DOHH2 (cell line): Measurements from ENCODE around the gene TADA2B.

Experiments used
- H3F3A ChIP-seq: fragments of 200-600 bp; sonication (generic), shearing (Covaris generic); 2 replicates; pipeline ENCODE4 v1.6.0; 2016; ENCODE audit warnings: antibody characterized with exemption, mild to moderate bottlenecking; ENCODE audit not compliant: control insufficient read depth, insufficient read depth
- H3K27ac ChIP-seq: fragments of 200-600 bp; sonication (generic); 2 replicates; pipeline ENCODE4 v1.5.1; 2014; ENCODE audit warnings: low read depth, mild to moderate bottlenecking, low read length, moderate library complexity
- H3K27me3 ChIP-seq: fragments of 200-600 bp; sonication (generic); 2 replicates; pipeline ENCODE4 v1.6.1; 2014; ENCODE audit warnings: mild to moderate bottlenecking, low read length, mixed read lengths; ENCODE audit not compliant: control insufficient read depth
- H3K36me3 ChIP-seq: fragments of 200-600 bp; sonication (generic); 2 replicates; pipeline ENCODE4 v1.6.1; 2014; ENCODE audit warnings: mild to moderate bottlenecking, low read length, moderate library complexity, mixed read lengths; ENCODE audit not compliant: control insufficient read depth
- H3K4me1 ChIP-seq: fragments of 200-600 bp; sonication (generic); 2 replicates; pipeline ENCODE4 v1.6.1; 2014; ENCODE audit warnings: mild to moderate bottlenecking, low read length, mixed read lengths; ENCODE audit not compliant: control insufficient read depth
- H3K4me2 ChIP-seq: fragments of 200-600 bp; sonication (generic); 2 replicates; pipeline ENCODE4 v1.6.0; 2014; ENCODE audit warnings: mild to moderate bottlenecking, low read length, moderate library complexity
- H3K4me3 ChIP-seq: fragments of 200-600 bp; sonication (generic); 2 replicates; pipeline ENCODE4 v1.5.1; 2014; ENCODE audit warnings: mild to moderate bottlenecking, low read length, mixed read lengths
- H3K79me2 ChIP-seq: fragments of 200-600 bp; sonication (generic); 2 replicates; pipeline ENCODE4 v1.6.1; 2014; ENCODE audit warnings: mild to moderate bottlenecking, low read length, mixed read lengths; ENCODE audit not compliant: control insufficient read depth
- H3K9me2 ChIP-seq: fragments of 200-600 bp; sonication (generic); replicated peaks from 2 replicates; pipeline ENCODE4 v1.6.1; 2014; ENCODE audit warnings: mild to moderate bottlenecking, low read length, mixed read lengths; ENCODE audit not compliant: control insufficient read depth
- H3K9me3 ChIP-seq: fragments of 200-600 bp; sonication (generic); 2 replicates; pipeline ENCODE4 v1.6.1; 2014; ENCODE audit warnings: antibody characterized with exemption, low read length, mixed read lengths; ENCODE audit not compliant: control insufficient read depth, insufficient read depth
- H4K20me1 ChIP-seq: fragments of 200-600 bp; sonication (generic); 2 replicates; pipeline ENCODE4 v1.6.0; 2014; ENCODE audit warnings: low read depth, mild to moderate bottlenecking, antibody characterized with exemption, low read length, moderate library complexity; ENCODE audit not compliant: control insufficient read depth, insufficient read depth
- EZH2phosphoT487 ChIP-seq: fragments of 200-600 bp; sonication (generic); IDR thresholded peaks from 2 replicates; pipeline ENCODE4 v1.6.1; 2017; ENCODE audit warnings: borderline replicate concordance, mild to moderate bottlenecking, antibody characterized with exemption, low read length, moderate library complexity, mixed read lengths
- TF ChIP-seq, protein P1 (sequence below): fragments of 200-600 bp; sonication (generic); IDR thresholded peaks from one replicate; pipeline ENCODE4 v1.5.1; 2014; ENCODE audit warnings: antibody characterized with exemption, mild to moderate bottlenecking, low read depth, low read length; ENCODE audit not compliant: poor library complexity, severe bottlenecking

Gene TADA2B

GRCh38 chr4:7027913-7028312, 15.3 kb upstream of the TADA2B start:
- Histone ChIP-seq H3K4me2 (no peak overlapping the region), H3F3A (no peaks in the 10 kb centered on the region), H3K4me3 (no peak overlapping the region), H3K9me3 (no peaks in the 10 kb centered on the region), H3K79me2 (no peaks in the 10 kb centered on the region), H3K27ac (no peak overlapping the region), H4K20me1 (peaks cover 3% of the 10 kb centered on the region; the same call in 1 of the 2 replicates), H3K9me2 (no peaks in the 10 kb centered on the region), H3K4me1 (no peaks in the 10 kb centered on the region), H3K36me3 (peaks cover 76% of the 10 kb centered on the region), H3K27me3 (no peaks in the 10 kb centered on the region)
- TF ChIP-seq, protein P1, sequence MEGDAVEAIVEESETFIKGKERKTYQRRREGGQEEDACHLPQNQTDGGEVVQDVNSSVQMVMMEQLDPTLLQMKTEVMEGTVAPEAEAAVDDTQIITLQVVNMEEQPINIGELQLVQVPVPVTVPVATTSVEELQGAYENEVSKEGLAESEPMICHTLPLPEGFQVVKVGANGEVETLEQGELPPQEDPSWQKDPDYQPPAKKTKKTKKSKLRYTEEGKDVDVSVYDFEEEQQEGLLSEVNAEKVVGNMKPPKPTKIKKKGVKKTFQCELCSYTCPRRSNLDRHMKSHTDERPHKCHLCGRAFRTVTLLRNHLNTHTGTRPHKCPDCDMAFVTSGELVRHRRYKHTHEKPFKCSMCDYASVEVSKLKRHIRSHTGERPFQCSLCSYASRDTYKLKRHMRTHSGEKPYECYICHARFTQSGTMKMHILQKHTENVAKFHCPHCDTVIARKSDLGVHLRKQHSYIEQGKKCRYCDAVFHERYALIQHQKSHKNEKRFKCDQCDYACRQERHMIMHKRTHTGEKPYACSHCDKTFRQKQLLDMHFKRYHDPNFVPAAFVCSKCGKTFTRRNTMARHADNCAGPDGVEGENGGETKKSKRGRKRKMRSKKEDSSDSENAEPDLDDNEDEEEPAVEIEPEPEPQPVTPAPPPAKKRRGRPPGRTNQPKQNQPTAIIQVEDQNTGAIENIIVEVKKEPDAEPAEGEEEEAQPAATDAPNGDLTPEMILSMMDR, result no peak
- no peak for TF ChIP-seq EZH2phosphoT487

GRCh38 chr4:7029212-7029611, 14.0 kb upstream of the TADA2B start:
- Histone ChIP-seq H3K9me3 (no peaks in the 10 kb centered on the region), H3K4me2 (no peak overlapping the region), H3K4me1 (no peaks in the 10 kb centered on the region), H3K79me2 (no peaks in the 10 kb centered on the region), H3F3A (no peaks in the 10 kb centered on the region), H4K20me1 (peaks cover 3% of the 10 kb centered on the region; the same call in 1 of the 2 replicates), H3K27ac (no peak overlapping the region), H3K36me3 (peaks cover 68% of the 10 kb centered on the region), H3K27me3 (no peaks in the 10 kb centered on the region), H3K4me3 (no peak overlapping the region), H3K9me2 (no peaks in the 10 kb centered on the region)
- TF ChIP-seq EZH2phosphoT487, result no peak
- TF ChIP-seq, protein P1, result no peak

DNA sequence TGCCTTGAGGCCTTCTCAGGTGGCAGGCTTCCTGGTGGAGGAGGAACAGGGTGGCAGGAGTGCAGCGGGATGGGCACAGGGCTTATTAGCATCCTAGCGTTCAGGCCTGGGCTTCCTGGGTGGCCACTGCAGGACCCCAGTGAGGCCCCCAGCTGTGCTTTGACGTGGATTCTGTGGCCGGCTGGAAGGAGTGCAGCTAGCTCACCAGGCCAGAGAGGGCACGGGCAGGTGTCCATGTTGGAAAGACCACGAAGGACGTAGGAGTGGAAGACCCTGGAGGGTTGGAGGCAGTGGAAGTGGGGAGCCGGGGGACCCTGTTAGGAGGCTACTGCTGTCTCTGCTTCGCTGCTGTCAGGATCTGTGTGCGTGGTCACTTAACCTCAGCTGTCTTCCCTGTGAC, 13.3 kb upstream of the TADA2B start:
- H3K9me2 ChIP-seq, result no peaks in the 10 kb centered on the region
- H4K20me1 ChIP-seq, result peaks cover 3% of the 10 kb centered on the region; the same call in 1 of the 2 replicates
- no peak overlapping the region for H3K27ac ChIP-seq
- no peaks in the 10 kb centered on the region for H3K4me1 ChIP-seq
- H3F3A ChIP-seq, result no peaks in the 10 kb centered on the region; the same call in 1 of the 2 replicates
- no peaks in the 10 kb centered on the region for H3K9me3 ChIP-seq
- no peaks in the 10 kb centered on the region for H3K27me3 ChIP-seq
- H3K36me3 ChIP-seq, result peaks cover 62% of the 10 kb centered on the region
- no peak overlapping the region for H3K4me2 ChIP-seq
- H3K4me3 ChIP-seq, result no peak overlapping the region
- H3K79me2 ChIP-seq, result no peaks in the 10 kb centered on the region
- TF ChIP-seq, protein P1, result no peak
